ENCODE results near the gene PRAME. TPM values are rescaled to one million over a fixed set of nuclear protein-coding genes. Genes with fewer than 3 reads are reported as not detected.

PRAME gene
- total and polyA plus RNA-seq, 7 donors, result 0.03 TPM; not detected in 6

DNA sequence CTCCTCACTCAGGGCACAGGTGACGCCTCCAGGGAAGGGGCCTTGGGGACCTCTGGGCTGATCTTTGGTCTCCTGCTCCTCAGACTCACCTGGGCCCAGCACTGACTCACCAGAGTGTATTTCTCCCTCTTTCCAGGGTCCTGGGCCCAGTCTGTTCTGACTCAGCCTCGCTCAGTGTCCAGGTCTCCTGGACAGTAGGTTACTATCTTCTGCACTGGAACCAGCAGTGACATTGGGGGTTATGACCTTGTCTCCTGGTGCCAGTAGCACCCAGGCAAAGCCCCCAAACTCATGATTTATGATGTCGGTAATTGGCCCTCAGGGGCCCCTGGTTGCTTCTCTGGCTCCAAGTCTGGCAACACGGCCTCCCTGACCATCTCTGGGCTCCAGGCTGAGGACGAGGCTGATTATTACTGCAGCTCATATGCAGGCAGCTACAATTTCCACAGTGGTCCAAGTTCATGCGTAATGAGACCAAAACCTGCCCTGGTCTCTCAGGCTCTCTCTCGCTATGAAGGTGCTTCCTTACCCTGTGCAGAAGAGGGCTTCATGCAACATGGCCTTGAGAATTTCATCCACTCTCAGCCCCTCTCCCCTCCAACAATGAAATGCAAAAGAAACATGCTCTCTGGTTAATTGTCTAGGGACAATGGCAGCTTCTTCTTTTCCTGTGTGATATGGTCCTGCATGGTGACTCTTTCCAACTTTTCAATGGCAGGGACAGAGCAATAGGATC, 21.0 kb upstream of the PRAME start:
- Histone ChIP-seq H3K4me1 (no peaks in the 10 kb centered on the region), H3K27me3 (ENCODE audit: insufficient read depth in 3 of 3, low read length in 2 of 3) (peaks cover 0 to 2% (median 0%) of the 10 kb centered on the region in 3 donors), H3K9me3 (no peaks in the 10 kb centered on the region), H3K27ac (no peak overlapping the region), H3K4me3 (no peak overlapping the region), H3K36me3 (ENCODE audit: insufficient read depth in 1 of 2, low read depth in 1 of 2) (no peaks in the 10 kb centered on the region)
- no peak for ATAC-seq
- TF ChIP-seq, protein P1, sequence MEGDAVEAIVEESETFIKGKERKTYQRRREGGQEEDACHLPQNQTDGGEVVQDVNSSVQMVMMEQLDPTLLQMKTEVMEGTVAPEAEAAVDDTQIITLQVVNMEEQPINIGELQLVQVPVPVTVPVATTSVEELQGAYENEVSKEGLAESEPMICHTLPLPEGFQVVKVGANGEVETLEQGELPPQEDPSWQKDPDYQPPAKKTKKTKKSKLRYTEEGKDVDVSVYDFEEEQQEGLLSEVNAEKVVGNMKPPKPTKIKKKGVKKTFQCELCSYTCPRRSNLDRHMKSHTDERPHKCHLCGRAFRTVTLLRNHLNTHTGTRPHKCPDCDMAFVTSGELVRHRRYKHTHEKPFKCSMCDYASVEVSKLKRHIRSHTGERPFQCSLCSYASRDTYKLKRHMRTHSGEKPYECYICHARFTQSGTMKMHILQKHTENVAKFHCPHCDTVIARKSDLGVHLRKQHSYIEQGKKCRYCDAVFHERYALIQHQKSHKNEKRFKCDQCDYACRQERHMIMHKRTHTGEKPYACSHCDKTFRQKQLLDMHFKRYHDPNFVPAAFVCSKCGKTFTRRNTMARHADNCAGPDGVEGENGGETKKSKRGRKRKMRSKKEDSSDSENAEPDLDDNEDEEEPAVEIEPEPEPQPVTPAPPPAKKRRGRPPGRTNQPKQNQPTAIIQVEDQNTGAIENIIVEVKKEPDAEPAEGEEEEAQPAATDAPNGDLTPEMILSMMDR (IDR thresholded peaks at IDR 0.05), result no peak
- DNase-seq, result no peak
- intact Hi-C loops (cut with DNase I), result no loop called here
- WGBS, 3 donors, result 85 to 92% (median 92%) methylated on average over 7 of the region's 7 CpGs

DNA sequence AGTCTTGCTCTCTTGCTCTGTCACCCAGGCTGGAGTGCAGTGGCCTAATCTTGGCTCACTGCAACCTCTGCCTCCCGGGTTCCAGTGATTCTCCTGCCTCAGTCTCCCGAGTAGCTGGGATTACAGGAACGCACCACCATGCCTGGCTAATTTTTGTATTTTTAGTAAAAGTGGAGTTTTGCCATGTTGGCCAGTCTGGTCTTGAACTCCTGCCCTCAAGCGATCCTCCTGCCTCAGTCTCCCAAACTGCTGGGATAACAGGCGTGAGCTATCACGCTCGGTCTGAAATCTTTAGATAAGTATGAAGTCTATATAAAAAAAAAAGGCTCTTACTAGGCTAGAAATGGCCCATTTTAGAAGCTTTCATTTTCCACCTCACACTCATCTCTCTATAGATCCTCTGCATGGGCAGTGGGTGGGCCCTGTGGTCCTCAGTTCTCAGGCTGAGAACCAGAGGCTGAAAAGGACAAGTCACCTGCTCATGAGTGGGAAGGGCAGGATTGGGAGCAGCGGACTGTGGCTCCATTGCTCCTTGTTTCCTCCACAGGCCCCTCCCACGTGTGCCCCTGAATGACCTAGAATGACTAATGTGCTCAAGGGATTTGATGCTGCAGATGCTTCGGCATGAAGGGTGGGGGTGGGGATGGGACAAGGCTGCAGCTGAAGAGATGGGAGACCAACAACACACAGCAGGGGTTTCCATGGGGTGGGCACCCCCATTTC, 19.8 kb upstream of the PRAME start:
- H3K36me3 ChIP-seq (ENCODE audit: insufficient read depth in 1 of 2, low read depth in 1 of 2), result no peaks in the 10 kb centered on the region
- H3K4me3 ChIP-seq, result no peak overlapping the region
- WGBS, 3 donors, result 62 to 71% (median 70%) methylated on average over 10 of the region's 10 CpGs
- H3K9me3 ChIP-seq, result no peaks in the 10 kb centered on the region
- no peak overlapping the region for H3K27ac ChIP-seq
- ATAC-seq (no peak), DNase-seq (peak in 1 of 2 donors; percentile 21)
- no peaks in the 10 kb centered on the region for H3K4me1 ChIP-seq
- TF ChIP-seq, protein P1 (IDR thresholded peaks at IDR 0.05), result no peak
- no peaks in the 10 kb centered on the region for H3K27me3 ChIP-seq (ENCODE audit: insufficient read depth in 3 of 3, low read length in 2 of 3)
- intact Hi-C loops (cut with DNase I), result no loop called here

DNA sequence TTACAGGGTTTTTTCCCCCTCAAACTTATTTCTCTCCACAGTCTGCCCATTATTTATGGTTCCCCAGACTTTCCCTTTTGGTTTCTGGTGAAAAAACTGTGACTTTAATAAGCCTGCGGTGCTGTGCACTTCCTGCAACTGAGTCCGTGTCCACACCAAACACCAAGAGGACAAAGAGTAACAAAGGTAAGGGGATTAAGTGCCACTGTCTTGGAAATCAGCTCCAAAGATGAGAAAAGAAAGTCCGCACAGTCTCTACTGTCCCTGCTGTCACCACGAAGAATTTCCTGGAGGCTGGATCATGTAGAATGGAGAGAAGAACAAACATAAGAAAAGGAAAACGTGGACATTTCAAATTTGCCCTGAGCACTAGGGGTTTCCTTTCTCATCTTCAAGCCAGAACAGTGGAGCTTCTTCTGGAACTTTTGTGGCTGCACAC, 17.9 kb upstream of the PRAME start:
- no peaks in the 10 kb centered on the region for H3K4me1 ChIP-seq
- no peak for DNase-seq
- H3K9me3 ChIP-seq, result no peaks in the 10 kb centered on the region
- no peak overlapping the region for H3K4me3 ChIP-seq
- no peak for ATAC-seq
- WGBS, 3 donors, result 78 to 84% (median 82%) methylated on average over 5 of the region's 5 CpGs
- no peaks in the 10 kb centered on the region for H3K36me3 ChIP-seq (ENCODE audit: insufficient read depth in 1 of 2, low read depth in 1 of 2)
- intact Hi-C loops (cut with DNase I), result no loop called here
- peaks cover 0 to 5% (median 3%) of the 10 kb centered on the region in 3 donors for H3K27me3 ChIP-seq (ENCODE audit: insufficient read depth in 3 of 3, low read length in 2 of 3)
- no peak overlapping the region for H3K27ac ChIP-seq
- TF ChIP-seq, protein P1 (IDR thresholded peaks at IDR 0.05), result no peak

DNA sequence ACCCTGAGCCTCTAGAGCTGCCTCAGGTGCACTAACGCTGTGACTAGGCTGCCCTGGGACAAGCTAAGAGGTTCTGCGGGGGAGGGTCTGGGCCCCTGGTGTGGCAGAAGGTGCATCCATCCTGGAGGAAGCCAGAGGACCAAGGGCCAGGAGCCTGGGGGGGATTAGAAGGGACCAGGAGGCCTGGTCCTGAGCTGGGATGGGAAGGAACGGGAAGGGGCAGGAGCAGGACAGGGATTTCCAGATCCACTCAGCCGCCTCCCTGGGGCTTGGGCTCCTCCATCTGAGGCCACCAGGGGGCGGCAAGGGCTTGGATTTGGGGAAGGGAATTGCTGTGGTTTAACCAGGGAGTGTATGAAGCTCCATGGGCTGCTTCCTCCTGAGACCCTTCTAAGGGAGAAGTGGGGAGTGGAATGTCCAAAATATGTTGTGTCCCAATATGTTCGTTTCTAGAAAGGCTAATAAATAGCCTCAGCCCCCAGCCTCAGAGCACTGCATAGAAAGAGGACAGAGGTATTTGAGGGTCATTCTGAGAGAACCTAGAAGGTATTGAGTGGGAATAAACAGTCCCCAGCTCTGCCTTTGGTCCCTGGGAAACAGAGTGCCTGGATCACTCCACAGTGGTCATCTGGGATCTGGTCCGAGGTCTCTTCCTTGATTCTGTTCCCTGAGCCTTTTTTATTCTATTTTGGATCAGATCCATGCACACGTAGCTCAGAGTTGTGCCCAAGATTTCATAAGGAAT, 17.4 kb upstream of the PRAME start:
- no peaks in the 10 kb centered on the region for H3K9me3 ChIP-seq
- DNase-seq (peak; percentile 43 to 64), ATAC-seq (no peak)
- H3K4me1 ChIP-seq, result no peaks in the 10 kb centered on the region
- intact Hi-C loops (cut with DNase I), result no loop called here
- H3K4me3 ChIP-seq, result no peak overlapping the region
- 33 to 41% (median 37%) methylated on average over 8 of the region's 8 CpGs for WGBS, 3 donors
- no peaks in the 10 kb centered on the region for H3K36me3 ChIP-seq (ENCODE audit: insufficient read depth in 1 of 2, low read depth in 1 of 2)
- no peak overlapping the region for H3K27ac ChIP-seq
- TF ChIP-seq, protein P1 (IDR thresholded peaks at IDR 0.05), result peak; percentile 46
- peaks cover 0 to 5% (median 3%) of the 10 kb centered on the region in 3 donors for H3K27me3 ChIP-seq (ENCODE audit: insufficient read depth in 3 of 3, low read length in 2 of 3)

All from psoas muscle (tissue), 8 donors.